Erythroblast (primary cell): ENCODE results near the gene SCAMP3.
A peak's percentile ranks its signal among the peaks of the same experiment; 100 is the strongest.

Source experiments
- GATA1 ChIP-seq: IDR thresholded peaks from 2 replicates; pipeline ENCODE4 v1.6.1; 2011; ENCODE audit warnings: low read depth, mild to moderate bottlenecking, control low read depth, low read length, moderate library complexity
- POLR2A ChIP-seq: IDR thresholded peaks from 2 replicates; pipeline ENCODE4 v1.6.1; 2011; ENCODE audit warnings: mild to moderate bottlenecking, low read length

- peak; percentile 95 for TF ChIP-seq POLR2A
- TF ChIP-seq GATA1 = no peak
Observed at GRCh38 chr1:155244368-155245162, 17.6 kb downstream of the SCAMP3 start.
